ENCODE results near the gene STYK1.
"Not testable (repeated sequence)": the region's sequence is repeated elsewhere in the genome, so short reads cannot be mapped to it uniquely, and the experiment has no call there.

DNA sequence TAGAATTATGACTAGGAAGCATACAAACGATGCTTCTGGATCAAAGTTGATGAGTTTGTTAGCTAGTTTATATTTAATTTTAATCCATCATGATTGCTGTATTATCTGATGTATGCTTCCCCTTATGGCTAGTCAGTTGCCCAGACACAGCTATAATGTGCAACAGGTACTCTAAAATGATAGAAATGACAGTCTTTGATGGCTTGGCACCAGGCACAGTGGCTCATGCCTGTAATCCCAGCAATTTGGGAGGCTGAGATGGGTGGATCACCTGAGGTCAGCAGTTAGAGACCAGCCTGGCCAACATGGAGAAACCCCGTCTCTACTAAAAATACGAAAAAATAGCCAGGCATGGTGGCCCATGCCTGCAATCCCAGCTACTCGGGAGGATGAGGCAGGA, 62.6 kb downstream of the STYK1 start:
- TF ChIP-seq POLR2A, POLR2AphosphoS5, TAF1 (IDR thresholded peaks at IDR 0.05; ENCODE audit: low read depth, low read length): not testable (repeated sequence)

All from GM12891 (cell line).